Esophagus muscularis mucosa (tissue), 4 donors: ENCODE data around the gene DUSP16.

ENCODE experiments used
- EP300 ChIP-seq: sonication (generic); formaldehyde crosslinking; IDR thresholded peaks from one replicate; pipeline ENCODE4 v1.6.1; 2017; ENCODE audit warnings: antibody characterized with exemption
- POLR2A ChIP-seq: fragments of 450-650 bp; IDR thresholded peaks from one replicate; pipeline ENCODE4 v1.6.1; 2017; ENCODE audit warnings: antibody characterized with exemption, moderate library complexity, mild to moderate bottlenecking, low read depth
- POLR2AphosphoS5 ChIP-seq, 2 donors: sonication (generic); formaldehyde crosslinking; IDR thresholded peaks; one replicate each; pipeline ENCODE4 v1.6.1; 2017; ENCODE audit warnings: antibody characterized with exemption in 2 of 2
- TF ChIP-seq, protein P1 (sequence below), 3 experiments: fragments of 200-600 bp in 2 of 3; fragments of 450-650 bp in 1 of 3; sonication (generic) in 2 of 3; IDR thresholded peaks; one replicate each; pipeline ENCODE4 v1.5.1; 2017 to 2019; ENCODE audit warnings: antibody characterized with exemption in 3 of 3, mild to moderate bottlenecking in 2 of 3, moderate library complexity in 1 of 3

DNA sequence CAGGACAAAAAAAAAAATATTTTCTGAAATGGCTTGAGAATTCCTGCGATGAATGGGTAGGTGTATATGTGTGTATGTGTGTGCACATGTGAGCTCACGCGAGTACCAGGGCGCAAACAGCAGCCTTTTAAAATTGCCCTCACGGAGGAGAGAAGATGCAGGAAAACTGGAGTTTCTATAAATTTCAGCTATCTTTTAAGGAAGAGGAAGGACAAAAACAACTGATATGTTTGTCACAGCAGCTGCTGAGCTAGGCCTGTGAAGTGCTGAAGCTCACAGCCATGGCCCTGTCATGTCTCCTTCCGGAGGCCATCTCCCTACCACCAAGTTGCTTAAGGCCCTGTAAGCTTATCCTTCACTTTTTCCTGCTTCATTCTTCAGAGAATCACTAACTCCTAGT, 40.8 kb downstream of the DUSP16 start:
- TF ChIP-seq POLR2A (no peak), POLR2AphosphoS5 (IDR thresholded peaks at IDR 0.05) (no peak), EP300 (no peak)
- TF ChIP-seq, protein P1, sequence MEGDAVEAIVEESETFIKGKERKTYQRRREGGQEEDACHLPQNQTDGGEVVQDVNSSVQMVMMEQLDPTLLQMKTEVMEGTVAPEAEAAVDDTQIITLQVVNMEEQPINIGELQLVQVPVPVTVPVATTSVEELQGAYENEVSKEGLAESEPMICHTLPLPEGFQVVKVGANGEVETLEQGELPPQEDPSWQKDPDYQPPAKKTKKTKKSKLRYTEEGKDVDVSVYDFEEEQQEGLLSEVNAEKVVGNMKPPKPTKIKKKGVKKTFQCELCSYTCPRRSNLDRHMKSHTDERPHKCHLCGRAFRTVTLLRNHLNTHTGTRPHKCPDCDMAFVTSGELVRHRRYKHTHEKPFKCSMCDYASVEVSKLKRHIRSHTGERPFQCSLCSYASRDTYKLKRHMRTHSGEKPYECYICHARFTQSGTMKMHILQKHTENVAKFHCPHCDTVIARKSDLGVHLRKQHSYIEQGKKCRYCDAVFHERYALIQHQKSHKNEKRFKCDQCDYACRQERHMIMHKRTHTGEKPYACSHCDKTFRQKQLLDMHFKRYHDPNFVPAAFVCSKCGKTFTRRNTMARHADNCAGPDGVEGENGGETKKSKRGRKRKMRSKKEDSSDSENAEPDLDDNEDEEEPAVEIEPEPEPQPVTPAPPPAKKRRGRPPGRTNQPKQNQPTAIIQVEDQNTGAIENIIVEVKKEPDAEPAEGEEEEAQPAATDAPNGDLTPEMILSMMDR (IDR thresholded peaks at IDR 0.05) = no peak
